SIG-M5 treated with dmso at 0.1 percent for 504 hours (cell line): Measurements from ENCODE around the gene EXOSC7.

Experiments used
- DNase-seq: peaks from one replicate; lab custom pipeline; 2025; ENCODE audit not compliant: unreplicated experiment; lab: John Stamatoyannopoulos, UW

Gene EXOSC7

DNA sequence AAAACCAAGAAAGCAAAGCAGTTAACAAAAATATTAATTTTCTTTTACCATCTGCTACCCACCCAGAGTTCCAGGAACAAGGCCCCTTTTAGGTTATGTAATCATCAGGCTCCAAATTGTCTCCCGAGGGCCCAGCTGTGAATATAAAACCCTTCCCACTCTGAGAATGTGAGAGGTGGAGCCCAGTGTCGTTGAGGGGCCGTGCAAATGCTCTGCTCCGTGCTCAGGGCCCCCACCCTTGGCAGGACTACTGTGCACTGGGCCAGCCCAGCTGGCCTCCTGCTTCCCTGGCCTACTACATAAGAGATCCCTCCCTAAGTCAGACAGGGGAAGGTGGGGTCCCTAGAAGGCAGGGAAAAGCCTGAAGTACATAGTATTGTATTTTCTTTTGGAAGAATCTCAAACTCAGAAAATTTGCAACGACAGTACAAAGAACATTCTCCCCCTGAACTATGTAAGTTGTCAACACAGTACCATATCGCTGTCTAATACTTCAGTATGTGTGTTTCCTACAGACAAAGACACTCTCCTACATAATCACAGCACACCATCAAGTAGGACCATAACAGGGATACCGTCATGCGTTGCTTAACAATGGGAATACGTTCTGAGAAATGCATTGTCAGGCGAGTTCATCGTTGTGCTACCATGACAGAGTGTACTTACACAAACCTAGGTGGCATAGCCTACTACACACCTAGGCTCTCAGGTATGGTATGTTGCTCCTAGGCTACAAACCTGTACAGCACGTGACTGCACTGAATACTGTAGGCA is 45.7 kb downstream of the EXOSC7 start:
- DNase-seq = no peak

DNA sequence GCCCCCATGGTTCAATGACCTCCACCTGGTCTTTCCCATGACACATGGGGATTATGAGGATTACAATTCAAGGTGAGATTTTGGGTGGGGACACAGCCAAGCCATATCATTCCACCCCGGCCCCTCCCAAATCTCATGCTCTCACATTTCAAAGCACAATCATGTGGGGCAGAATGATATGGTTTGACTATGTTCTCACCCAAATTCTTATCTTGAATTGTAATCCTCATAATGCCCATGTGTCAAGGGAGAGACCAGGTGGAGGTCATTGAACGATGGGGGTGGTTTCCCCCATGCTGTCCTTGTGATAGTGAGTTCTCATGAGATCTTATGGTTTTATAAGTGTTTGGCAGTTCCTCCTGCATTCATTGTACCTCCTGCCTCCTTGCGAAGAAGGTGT is 47.6 kb downstream of the EXOSC7 start:
- DNase-seq = no peak

DNA sequence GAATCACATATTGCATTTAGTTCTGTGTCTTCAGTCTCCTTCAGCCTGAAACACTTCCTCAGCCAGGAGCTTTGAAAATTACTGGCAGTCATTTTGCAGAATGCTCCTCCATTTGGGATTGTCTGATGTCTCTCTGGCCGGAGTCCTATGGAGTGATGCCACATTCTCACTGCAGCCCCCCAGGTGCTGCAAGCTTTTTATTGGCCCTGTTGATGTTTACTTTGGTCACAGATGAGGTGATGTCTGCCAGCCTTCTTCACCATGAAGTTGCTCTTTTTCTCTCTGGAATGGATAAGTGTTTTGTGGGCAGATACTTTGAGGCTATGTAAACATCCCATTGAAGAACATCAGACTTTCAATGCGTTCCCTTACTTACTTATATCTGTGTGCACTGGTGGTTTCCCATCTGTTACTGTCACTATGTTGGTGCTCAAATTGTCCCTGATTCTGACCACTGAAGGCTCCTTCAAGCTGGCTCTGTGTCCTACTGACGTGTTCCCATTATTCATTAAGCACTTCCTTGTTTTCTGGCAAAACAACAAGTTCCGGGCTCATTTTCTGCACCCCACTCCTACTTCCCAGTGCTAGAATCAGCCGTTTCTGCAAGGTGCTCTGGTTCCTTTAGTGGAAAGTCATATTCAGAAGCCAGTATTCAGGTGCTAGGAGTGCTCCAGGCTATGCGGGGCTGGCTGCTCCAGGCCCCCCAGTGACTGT is 48.7 kb downstream of the EXOSC7 start:
- DNase-seq = no peak

DNA sequence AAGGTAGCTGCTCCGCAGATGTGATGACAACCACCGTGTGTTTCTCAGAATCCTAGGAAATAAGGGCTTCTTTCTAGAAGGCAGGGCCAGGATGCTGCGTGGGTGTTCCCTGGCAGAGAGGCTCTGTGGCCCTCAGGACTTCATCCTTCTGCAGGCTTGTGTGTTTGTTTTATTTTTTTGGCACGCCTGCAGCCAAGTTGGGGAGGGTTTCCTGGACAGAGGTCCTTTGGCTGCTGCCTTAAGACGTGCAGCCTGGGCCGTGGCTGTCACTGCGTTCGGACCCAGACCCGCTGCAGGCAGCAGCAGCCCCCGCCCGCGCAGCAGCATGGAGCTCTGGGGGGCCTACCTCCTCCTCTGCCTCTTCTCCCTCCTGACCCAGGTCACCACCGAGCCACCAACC is 50.0 kb downstream of the EXOSC7 start, which contains the start of gene CLEC3B:
TSS of gene CLEC3B (plus strand) at position 266 of the 400 bp plus-strand sequence. CDS start at position 326, 60 bp downstream.
- no peak for DNase-seq

DNA sequence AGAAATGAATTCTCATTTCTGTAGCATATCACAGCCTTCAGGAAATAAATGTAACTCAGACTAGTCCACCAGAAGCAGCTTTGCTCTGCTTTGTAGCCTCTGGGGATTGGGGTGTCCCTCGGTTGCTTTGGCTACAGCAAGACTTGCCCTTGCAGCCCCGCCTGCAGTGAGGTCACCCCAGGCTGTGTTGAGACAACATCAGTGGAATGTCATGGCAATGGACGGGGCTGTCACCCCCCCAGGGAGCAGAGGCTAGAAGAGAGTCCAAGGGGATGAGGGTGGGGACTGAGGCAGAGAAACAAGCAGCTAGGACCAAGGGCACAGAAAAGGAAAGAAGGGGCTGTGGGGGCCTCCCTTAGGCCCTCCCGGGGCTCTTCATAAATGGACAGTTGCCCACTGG is 50.9 kb downstream of the EXOSC7 start:
- DNase-seq = no peak

DNA sequence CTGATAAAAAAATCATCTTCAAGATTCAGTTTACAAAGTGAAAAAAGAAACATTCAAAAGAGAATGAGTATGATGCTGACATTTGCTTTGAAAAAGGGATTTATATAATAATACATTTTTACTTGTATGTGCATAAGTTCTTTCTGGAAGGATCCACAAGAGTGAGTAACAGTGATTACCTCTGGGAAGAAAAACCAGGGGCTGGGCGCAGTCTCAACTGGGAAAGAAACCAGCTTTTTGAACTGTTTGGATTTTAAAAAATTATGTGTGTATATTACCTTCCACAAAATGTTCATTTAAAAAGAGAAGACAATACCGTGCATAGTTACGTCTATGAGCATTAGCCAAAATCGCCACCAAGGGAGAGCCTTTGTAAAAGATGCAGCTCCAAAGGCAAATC is 51.4 kb downstream of the EXOSC7 start:
- DNase-seq = no peak

DNA sequence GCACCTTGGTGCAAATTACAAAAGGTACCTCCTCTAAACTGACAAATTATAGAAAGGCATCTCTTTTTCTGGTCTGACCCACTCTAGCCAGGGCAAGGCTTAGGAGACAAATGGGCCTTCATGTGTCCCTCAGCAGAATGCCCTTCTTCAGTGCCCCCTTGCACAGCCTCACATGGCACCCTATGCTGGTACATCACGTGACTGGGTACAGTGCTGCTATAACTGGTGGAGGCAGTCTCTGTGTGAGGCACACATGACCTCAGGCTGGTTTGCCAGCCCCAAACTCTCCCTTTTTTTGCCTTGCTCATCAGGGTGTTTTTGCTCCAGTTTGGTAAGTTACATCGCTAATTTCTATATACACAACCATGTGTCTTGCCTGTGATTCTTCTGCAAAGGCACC is 53.2 kb downstream of the EXOSC7 start:
- no peak for DNase-seq

DNA sequence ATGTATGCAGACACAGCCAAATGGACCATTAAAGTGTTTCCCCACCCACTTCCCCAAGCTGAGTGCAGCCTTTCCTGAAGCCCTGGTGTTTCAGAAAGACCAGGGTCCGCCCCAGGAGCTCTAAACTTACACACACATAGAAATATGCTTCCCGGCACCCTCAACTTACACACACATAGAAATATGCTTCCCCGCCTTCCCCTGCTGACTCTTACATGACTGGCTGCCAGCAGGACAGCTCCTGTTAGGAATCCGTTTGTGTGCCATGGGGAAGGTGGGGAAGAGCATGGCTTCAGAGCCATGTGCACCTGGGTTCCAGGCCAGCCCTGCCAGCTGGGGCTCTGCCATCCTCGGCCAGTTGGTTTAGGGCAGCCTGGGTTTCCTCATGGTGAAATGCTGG is 53.6 kb downstream of the EXOSC7 start:
- DNase-seq = no peak

DNA sequence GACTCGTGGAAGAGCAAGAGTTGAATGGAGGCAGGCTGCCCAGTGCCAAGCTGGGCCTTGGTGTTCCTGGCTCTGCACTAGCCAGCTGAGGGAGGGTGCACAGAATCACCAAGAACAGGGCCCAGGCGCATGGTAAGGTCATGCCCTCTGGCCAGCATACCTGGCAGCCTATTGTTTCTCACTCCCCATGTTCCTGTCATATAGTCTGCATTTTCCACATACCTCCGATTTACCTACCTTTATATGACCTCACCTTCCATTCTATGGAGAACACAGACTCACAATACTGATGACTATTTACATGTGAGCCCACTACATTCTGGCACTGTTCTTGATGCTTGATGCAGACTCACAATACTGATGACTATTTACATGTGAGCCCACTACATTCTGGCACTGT is 55.5 kb downstream of the EXOSC7 start:
- DNase-seq = no peak

DNA sequence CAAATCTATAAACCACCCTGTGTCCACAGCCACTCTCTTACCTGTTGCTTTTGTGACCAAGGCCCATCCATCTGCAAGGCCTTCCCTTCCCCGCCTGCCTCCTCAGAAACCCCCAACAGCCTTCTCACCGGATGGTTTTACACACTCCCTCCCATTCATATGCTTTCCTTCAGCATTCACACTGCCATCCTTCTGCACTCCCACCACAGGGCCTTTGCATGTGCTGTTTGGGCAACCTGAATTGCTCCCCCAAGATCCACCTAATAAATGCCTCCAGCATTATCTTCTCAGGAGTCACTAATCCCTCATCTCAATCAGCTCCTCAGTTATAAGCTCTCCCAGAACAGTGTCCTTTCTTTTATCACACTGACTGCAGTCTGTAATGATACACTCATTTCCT is 56.1 kb downstream of the EXOSC7 start:
- no peak for DNase-seq

DNA sequence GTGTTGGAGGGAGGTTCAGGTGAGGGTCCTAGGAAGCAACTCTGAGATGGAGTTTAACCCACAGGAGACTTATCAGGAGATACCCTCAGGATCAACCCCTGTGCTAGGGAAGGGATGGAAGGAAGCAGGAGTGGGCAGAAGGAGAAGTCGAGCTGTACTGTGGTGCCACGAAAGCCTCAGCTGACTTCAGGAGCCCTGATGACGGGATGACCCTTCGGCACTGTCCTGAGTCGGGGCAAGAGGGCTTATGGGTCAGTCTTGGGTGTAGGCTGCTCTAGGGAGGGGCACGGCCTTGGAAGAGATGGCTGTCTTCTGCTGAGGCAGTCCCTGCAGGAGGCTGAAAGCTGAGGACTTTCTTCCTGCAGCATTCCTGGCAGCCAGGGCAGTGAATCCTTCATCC is 57.7 kb downstream of the EXOSC7 start:
- DNase-seq = no peak

DNA sequence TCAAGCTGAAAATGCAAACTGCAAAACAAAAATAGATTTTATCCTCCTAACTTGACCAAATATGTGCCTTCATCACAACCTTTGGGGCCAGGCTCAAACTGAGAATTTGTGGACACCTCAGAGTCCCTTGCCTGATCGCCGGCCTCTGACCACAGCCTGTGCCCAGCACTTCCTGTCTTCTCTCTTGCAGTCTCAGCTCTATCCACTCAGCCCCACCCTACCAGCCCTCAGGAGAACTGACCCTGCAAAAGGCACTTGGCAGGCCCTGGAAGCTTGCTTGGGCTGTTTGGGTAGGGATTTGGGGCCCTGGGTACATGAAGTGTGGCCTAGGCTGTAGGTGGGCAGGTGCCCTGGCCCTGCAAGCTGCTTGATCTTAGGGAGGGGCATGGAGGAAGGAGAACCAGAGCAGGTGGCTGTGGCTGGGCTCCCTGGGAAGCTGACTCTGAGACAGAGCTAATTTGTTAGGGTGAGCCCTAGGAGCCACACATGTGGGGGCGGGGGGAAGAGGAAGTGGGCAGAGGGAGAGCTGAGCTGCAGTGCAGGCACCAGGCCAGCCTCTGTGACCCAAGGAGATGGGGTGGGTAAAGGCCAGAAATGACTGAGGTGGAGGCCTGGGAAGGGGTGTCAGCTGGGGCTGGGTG is 58.7 kb downstream of the EXOSC7 start:
- DNase-seq = peak; percentile 79

DNA sequence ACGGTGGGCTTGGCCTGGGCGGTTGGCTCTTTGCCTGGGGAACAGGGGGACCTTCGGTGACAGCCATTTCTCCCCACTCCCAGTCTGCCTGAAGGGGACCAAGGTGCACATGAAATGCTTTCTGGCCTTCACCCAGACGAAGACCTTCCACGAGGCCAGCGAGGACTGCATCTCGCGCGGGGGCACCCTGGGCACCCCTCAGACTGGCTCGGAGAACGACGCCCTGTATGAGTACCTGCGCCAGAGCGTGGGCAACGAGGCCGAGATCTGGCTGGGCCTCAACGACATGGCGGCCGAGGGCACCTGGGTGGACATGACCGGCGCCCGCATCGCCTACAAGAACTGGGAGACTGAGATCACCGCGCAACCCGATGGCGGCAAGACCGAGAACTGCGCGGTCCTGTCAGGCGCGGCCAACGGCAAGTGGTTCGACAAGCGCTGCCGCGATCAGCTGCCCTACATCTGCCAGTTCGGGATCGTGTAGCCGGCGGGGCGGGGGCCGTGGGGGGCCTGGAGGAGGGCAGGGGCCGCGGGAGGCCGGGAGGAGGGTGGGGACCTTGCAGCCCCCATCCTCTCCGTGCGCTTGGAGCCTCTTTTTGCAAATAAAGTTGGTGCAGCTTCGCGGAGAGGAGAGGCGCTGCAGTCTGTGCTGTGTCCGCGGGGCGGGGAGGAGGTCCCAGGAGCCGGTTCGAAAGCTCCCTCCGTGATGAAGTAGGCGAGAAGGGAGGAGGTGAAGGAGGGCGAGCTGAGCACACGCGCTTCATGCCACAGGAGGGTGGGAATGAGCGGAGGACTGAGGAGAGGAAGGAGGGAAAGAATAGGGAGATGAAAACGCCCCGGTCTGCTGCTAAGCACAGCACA is 59.6 kb downstream of the EXOSC7 start:
- DNase-seq = no peak

DNA sequence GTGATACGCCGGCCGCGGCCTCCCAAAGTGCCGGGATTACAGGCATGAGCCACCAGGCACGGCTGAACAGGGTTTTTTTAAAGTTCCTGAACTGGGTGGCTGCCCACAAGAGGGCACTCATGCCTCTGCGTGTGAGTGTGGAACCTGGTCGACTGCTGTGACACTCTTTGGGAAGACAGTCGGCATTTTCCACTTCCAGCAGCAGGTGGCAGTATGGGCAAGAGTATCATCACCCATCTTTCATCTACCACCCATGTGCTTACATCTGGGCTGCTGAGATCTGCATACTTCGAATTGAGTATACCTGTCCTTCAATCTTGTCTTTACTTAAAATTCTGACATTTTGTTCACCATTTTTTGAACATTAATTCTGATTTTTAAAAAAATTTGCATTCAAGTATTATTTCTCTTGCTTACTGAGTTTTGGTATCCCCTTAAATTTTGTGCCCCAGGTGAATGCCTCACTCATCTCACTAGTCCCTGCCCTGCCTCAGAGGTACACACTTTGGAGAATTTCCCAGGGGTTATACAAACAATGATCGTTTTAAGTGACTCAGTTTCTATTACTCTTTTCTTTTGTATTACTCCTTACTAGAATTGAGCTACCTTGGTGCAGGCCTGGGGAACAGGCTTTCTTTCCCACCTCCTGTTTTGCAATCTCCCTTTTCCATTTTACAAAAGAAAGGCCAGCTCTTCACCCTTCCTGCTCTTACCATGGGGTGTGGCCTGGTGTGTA is 61.8 kb downstream of the EXOSC7 start:
- peak; percentile 97 for DNase-seq

DNA sequence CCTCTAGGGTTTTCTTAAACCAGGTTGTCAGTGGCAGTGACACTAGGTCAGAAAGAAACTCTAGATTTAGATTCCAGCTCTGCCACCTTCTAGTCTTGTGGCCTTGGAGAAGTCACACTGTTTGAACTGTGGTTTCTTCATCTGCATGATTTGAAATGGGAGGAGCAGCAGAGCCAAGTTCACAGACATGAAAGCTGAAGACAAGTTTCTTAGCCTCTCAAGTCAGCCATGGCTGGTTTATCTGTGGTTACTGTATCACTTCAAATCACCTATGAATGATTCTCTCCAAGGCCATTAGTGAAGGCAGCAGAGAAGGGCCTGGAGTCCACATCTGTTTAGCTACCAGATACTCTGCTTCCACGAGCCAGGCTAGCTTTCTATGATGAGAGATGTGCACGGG is 65.6 kb downstream of the EXOSC7 start:
- DNase-seq = no peak

DNA sequence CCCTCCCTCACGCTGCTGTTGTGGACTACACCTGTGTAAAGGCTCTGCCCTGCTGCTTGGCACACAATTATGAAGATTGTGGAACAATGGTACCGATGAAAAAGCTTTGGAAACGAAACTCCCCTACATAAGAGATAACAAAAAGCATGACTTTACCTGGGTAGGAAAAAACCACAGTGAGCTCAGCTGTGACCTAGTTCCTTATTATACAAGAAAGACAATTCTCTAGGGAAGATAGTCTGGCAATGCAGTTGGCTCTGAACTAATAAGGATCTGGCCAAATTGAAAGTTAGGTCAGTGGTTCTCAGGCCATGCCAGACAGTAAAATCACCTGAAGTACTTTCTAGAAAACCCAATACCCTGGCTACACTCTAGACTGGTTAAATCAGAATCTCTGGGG is 66.1 kb downstream of the EXOSC7 start:
- DNase-seq = no peak

DNA sequence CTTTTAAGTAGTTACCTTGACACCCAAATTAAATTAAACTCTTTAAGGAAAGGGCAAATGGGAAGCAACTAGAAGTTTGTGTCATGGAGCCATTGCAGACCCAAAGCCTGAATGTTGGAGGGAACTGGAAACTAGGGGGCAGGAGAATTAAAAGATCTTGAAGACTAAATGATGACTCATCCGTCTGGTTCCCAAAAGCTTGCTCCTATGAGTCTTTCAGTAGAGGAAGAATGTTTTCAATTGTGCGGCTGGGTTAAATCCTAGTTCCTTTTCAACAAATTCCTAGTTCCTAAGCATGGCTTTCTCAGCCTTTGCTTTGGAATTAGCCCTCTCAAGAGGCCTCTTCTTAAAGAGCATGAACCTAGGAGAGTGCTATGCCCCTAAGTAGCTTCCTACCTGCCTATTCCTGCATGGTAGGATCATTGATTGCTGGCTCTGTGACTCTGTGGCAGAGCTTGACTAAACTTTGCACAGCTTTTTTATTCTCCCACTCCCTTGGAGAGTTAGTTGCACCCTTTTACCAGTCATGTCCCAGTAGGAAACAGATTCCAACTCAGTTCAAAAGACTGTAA is 67.8 kb downstream of the EXOSC7 start:
- peak; percentile 40 for DNase-seq

DNA sequence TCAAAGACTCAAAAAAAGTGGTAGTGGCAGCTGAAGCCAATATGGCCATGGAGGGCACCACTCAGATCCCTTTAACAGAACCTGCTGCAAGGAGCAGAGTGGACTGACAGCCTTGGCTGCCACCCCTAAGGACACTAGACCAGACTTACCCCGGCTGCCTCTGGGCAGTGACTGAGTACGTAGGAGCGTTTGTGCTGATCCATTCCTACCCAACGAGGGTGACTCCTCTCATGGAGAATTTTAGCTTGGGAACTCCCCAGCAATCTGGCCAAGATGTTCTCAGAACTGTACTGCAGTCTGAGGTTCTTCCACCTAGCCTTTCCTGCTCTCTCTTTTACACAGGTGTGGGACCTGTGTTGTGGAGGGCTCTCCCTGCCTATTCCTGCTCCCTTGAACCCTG is 72.2 kb downstream of the EXOSC7 start:
- DNase-seq = no peak

DNA sequence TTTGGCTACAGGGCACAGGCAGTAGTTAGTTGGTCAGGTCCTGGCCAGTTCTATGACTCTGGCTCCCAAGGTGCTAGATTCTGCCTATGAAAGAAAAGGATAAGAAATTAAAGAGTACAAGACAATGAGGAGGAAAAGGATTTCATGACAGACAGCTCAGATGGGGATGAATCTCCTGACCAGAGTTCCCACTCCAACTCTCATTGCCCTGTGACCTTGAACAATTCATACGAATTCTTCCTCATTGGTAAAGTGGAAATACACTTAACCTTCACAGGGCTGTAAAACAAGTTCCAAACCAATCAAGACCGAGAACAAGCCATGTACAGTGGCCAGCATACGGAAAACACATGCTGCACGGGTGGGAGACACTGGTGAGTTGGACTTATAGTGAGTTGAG is 73.8 kb downstream of the EXOSC7 start:
- no peak for DNase-seq

DNA sequence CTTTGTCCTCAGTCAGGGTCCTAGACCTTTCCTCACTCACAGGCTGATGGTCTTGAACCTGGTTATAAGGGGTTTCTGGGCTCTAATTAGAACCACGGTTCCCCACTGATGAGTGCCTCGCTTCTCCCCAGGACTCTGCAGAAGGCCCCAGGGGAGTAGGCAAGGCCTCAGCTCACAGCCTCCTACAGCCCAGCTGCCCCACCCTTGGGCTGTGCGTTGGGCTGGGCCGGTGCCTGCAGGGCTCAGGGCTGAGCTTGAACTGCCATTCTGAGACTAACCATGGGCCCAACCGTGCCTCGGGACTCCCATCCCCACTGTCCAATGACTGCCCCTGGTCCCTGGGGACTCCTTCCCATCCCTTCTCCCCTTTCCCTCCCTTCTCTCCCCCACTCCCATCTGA is 75.6 kb downstream of the EXOSC7 start:
- no peak for DNase-seq
